Activated CD8-positive, alpha-beta T cell treated with anti-CD3 and anti-CD28 coated beads, Interleukin-2, amount 10 ng/mL, durations not matched to agents 7 days and 5 days (primary cell): ENCODE measurements around the gene CLEC11A. TPM values are rescaled to one million over a fixed set of nuclear protein-coding genes. Genes with fewer than 3 reads are reported as not detected.

Source experiments
- ATAC-seq: fragments of 150-1000 bp; cut with Tn5 transposase; one replicate; pipeline ENCODE4 v1.10.0; 2021; ENCODE audit warnings: moderate library complexity
- CTCF ChIA-PET: fragments of 350-600 bp; sonication (Branson Sonifier 250); formaldehyde crosslinking; loops from one replicate; lab custom pipeline; 2021; ENCODE audit warnings: antibody characterized with exemption; lab: Charles Lee
- POLR2A ChIA-PET: fragments of 350-600 bp; sonication (Branson Sonifier 250); formaldehyde crosslinking; loops from one replicate; lab custom pipeline; 2021; ENCODE audit warnings: antibody characterized with exemption; lab: Charles Lee
- DNase-seq: peaks from one replicate; pipeline ENCODE4 v3.0.0-alpha.2; 2020
- H3K27ac Mint-ChIP-seq: one replicate; pipeline ENCODE4 v1.8.0; 2021; ENCODE audit warnings: mild to moderate bottlenecking, mixed read lengths
- H3K27me3 Mint-ChIP-seq: one replicate; pipeline ENCODE4 v1.8.0; 2021; ENCODE audit warnings: low read depth, mixed read lengths
- H3K36me3 Mint-ChIP-seq: one replicate; pipeline ENCODE4 v1.8.0; 2021; ENCODE audit warnings: low read depth, mixed read lengths
- H3K4me1 Mint-ChIP-seq: one replicate; pipeline ENCODE4 v1.8.0; 2021; ENCODE audit warnings: low read depth, mixed read lengths
- H3K4me3 Mint-ChIP-seq: one replicate; pipeline ENCODE4 v1.8.0; 2021; ENCODE audit warnings: mild to moderate bottlenecking, mixed read lengths
- H3K9me3 Mint-ChIP-seq: one replicate; pipeline ENCODE4 v1.8.0; 2022; ENCODE audit warnings: mixed read lengths; ENCODE audit not compliant: insufficient read depth
- total RNA-seq, 2 experiments: library from RNA; stranded (reverse); gene quantifications; one replicate each; pipeline ENCODE4 v1.2.3, GENCODE V29; 2021

CLEC11A gene
- total RNA-seq, 2 experiments from 2014 or later = 1.4 to 2.3 TPM

GRCh38 chr19:50708179-50708879 lies 14.8 kb upstream of the CLEC11A start:
- Mint-ChIP-seq H3K9me3 (no peaks in the 10 kb centered on the region), H3K4me1 (peaks cover 15% of the 10 kb centered on the region), H3K27me3 (peaks cover 22% of the 10 kb centered on the region), H3K4me3 (no peak overlapping the region), H3K27ac (no peak overlapping the region), H3K36me3 (no peaks in the 10 kb centered on the region)
- ATAC-seq = no peak
- no peak for DNase-seq
- POLR2A ChIA-PET = no interaction called here
- CTCF ChIA-PET = no interaction called here

DNA sequence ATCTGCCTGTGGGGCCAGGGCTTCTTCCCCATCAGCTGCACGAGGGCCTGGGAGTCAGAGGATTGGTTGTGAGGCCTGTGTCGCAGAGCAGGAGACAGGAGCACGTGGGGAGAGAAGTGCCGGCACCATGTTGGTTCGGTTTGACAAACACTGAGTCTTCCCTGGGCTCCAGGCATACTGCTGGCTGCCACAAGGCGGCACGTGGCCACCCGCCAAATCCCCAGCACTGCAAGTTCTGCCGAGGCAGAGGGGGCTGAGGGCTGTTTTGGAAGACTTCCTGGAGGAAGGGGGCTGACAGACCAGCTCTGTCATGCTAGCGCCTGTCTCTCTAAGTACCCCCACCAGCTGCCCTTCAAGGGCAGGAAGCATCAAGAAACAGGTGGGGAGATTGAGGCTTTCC lies 13.1 kb upstream of the CLEC11A start:
- POLR2A ChIA-PET = interaction anchor here (0.7 kb wide), 1 partner anchor 17 kb away, joined by 3 read pairs; no protein-coding TSS in a partner anchor
- no peaks in the 10 kb centered on the region for H3K36me3 Mint-ChIP-seq
- DNase-seq = no peak
- ATAC-seq = no peak
- H3K27me3 Mint-ChIP-seq = peaks cover 24% of the 10 kb centered on the region
- no peak overlapping the region for H3K27ac Mint-ChIP-seq
- peaks cover 18% of the 10 kb centered on the region for H3K4me1 Mint-ChIP-seq
- CTCF ChIA-PET = no interaction called here
- no peak overlapping the region for H3K4me3 Mint-ChIP-seq
- H3K9me3 Mint-ChIP-seq = no peaks in the 10 kb centered on the region

DNA sequence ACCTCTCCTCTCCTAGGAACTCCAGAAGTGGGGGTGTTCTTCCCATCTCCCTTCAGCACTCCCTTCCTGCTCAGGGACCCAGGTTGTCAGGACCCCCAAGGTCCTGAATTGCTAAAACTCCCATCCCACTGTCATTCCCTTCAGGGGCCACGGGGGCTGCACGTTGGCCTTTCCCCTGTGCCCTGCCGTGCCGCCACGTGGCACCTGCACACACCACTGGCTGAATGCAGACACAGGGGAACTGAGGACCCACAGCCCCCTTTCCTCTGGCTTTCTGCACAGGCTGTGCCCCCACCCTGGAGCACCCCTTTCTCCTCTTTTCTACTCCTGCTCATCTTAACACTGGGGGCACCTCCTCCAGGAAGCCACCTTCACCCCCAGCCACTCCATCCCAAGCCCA lies 12.6 kb upstream of the CLEC11A start:
- peaks cover 18% of the 10 kb centered on the region for H3K4me1 Mint-ChIP-seq
- peak overlapping the region; percentile 39 for H3K27ac Mint-ChIP-seq
- ChIA-PET CTCF (no interaction called here), POLR2A (no interaction called here)
- H3K36me3 Mint-ChIP-seq = no peaks in the 10 kb centered on the region
- ATAC-seq (no peak), DNase-seq (no peak)
- no peak overlapping the region for H3K4me3 Mint-ChIP-seq
- no peaks in the 10 kb centered on the region for H3K9me3 Mint-ChIP-seq
- H3K27me3 Mint-ChIP-seq = peaks cover 25% of the 10 kb centered on the region

DNA sequence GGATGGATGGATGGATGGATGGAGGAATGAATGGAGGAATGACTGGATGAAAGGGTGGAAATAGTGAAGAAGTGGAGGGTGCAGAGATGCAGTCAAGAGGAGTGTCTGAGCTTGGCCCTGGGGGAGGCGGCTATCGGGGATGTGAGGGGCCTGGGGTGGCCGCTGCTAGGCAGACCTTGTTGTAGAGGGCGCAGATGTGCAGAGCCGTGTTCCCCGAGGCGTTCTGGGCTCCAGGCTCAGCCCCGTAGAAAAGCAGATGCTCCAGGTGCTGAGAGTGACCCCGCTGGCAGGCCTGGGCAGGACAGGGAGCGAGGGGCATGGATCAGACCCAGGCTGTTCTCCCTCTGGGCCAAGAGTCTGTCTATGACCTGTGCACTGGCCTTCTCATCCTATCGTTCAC lies 12.0 kb upstream of the CLEC11A start:
- no peak for DNase-seq
- H3K36me3 Mint-ChIP-seq = no peaks in the 10 kb centered on the region
- CTCF ChIA-PET = no interaction called here
- peaks cover 27% of the 10 kb centered on the region for H3K27me3 Mint-ChIP-seq
- POLR2A ChIA-PET = no interaction called here
- peaks cover 18% of the 10 kb centered on the region for H3K4me1 Mint-ChIP-seq
- H3K4me3 Mint-ChIP-seq = no peak overlapping the region
- no peaks in the 10 kb centered on the region for H3K9me3 Mint-ChIP-seq
- H3K27ac Mint-ChIP-seq = no peak overlapping the region
- no peak for ATAC-seq

GRCh38 chr19:50711805-50712204 lies 11.4 kb upstream of the CLEC11A start:
- ATAC-seq (no peak), DNase-seq (no peak)
- Mint-ChIP-seq H3K4me3 (no peak overlapping the region), H3K27me3 (peaks cover 27% of the 10 kb centered on the region), H3K27ac (no peak overlapping the region), H3K4me1 (peaks cover 18% of the 10 kb centered on the region), H3K9me3 (no peaks in the 10 kb centered on the region), H3K36me3 (no peaks in the 10 kb centered on the region)
- POLR2A ChIA-PET = no interaction called here
- CTCF ChIA-PET = no interaction called here

GRCh38 chr19:50712833-50713232 lies 10.3 kb upstream of the CLEC11A start:
- Mint-ChIP-seq H3K9me3 (no peaks in the 10 kb centered on the region), H3K4me3 (no peak overlapping the region), H3K36me3 (no peaks in the 10 kb centered on the region), H3K27me3 (peaks cover 34% of the 10 kb centered on the region), H3K27ac (peak overlapping the region; percentile 44), H3K4me1 (peaks cover 22% of the 10 kb centered on the region)
- DNase-seq = peak; percentile 32
- peak; percentile 47 for ATAC-seq
- POLR2A ChIA-PET = no interaction called here
- CTCF ChIA-PET = no interaction called here

- ChIA-PET CTCF (interaction anchor here (0.6 to 1.4 kb wide), 3 partner anchors 11 to 208 kb away, joined by 3 read pairs; no protein-coding TSS in a partner anchor), POLR2A (no interaction called here)
- ATAC-seq = no peak
- Mint-ChIP-seq H3K27me3 (peaks cover 35% of the 10 kb centered on the region), H3K27ac (no peak overlapping the region), H3K36me3 (no peaks in the 10 kb centered on the region), H3K4me1 (peaks cover 22% of the 10 kb centered on the region), H3K9me3 (no peaks in the 10 kb centered on the region), H3K4me3 (no peak overlapping the region)
- DNase-seq = no peak
Observed at GRCh38 chr19:50713556-50714236, 9.5 kb upstream of the CLEC11A start.

GRCh38 chr19:50716178-50717025 lies 6.8 kb upstream of the CLEC11A start:
- Mint-ChIP-seq H3K4me1 (peaks cover 23% of the 10 kb centered on the region), H3K9me3 (no peaks in the 10 kb centered on the region), H3K27ac (no peak overlapping the region), H3K4me3 (no peak overlapping the region), H3K27me3 (peaks cover 45% of the 10 kb centered on the region), H3K36me3 (no peaks in the 10 kb centered on the region)
- ChIA-PET CTCF (interaction anchor here (0.6 to 0.8 kb wide), 2 partner anchors 9 to 11 kb away, joined by 3 read pairs; no protein-coding TSS in a partner anchor), POLR2A (no interaction called here)
- ATAC-seq = no peak
- DNase-seq = no peak

DNA sequence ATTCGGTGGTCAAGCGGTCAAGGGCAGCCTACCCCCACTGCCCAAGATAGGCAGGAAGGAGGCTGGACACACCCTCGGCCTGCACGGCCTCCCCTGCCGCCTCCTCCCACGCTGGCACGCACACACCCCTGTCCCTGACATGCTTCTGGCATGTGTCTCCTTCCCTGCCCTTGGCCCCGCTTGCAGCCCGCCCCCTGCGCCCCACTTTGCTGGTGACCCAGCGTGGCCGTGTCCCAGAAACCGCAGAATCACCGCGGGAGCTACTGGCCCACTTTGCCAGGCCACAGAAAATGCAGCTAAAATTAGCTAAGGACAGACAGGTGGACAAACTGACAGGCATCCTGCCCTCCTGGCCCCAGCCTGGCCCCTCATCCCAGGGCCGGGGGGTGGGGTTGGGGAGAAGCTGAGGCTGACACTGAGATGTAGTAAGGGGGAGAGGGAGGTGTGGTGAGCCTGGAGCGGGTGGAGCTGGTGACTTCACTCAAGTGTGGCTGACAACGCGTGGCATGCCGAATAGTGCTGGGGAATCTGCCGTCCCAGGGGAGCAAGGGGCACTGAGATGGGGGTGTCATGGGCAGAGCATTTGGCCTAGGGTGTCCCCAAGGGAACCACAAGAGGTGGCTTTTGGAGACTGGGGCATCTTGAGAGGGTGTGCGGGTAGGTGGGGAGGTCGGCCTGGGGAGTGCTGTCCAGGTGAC lies 6.0 kb upstream of the CLEC11A start:
- POLR2A ChIA-PET = no interaction called here
- Mint-ChIP-seq H3K36me3 (no peaks in the 10 kb centered on the region), H3K9me3 (no peaks in the 10 kb centered on the region), H3K27ac (no peak overlapping the region), H3K4me3 (no peak overlapping the region), H3K27me3 (peaks cover 52% of the 10 kb centered on the region), H3K4me1 (peaks cover 23% of the 10 kb centered on the region)
- CTCF ChIA-PET = no interaction called here
- ATAC-seq = no peak
- no peak for DNase-seq

DNA sequence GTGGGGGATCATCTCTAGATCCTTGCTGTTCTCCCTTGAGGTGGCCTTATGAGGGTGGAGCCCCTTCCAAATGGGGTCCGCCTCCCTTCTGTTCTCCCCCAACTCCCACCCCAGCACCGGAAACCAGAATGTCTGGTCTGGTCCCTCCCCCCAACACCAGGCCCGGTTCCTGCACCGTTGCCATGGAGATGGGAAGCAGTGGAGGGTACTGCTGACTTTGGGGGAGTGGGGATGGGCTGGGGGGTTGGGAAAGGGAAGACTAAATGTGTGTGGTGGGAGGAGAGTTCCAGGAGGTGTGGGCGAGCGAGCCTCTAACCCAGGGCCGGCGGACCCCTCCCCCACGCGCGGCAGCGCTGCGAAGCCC lies 5.3 kb upstream of the CLEC11A start:
- peaks cover 18% of the 10 kb centered on the region for H3K4me1 Mint-ChIP-seq
- ATAC-seq = no peak
- H3K9me3 Mint-ChIP-seq = no peaks in the 10 kb centered on the region
- CTCF ChIA-PET = no interaction called here
- peaks cover 57% of the 10 kb centered on the region for H3K27me3 Mint-ChIP-seq
- H3K27ac Mint-ChIP-seq = no peak overlapping the region
- POLR2A ChIA-PET = no interaction called here
- H3K4me3 Mint-ChIP-seq = no peak overlapping the region
- DNase-seq = no peak
- H3K36me3 Mint-ChIP-seq = no peaks in the 10 kb centered on the region

GRCh38 chr19:50718255-50719118 lies 4.7 kb upstream of the CLEC11A start:
- CTCF ChIA-PET = interaction anchor here (0.6 kb wide), 1 partner anchor 48 kb away, joined by 3 read pairs; no protein-coding TSS in a partner anchor
- DNase-seq = no peak

More at GRCh38 chr19:50718255-50719118, 4.7 kb upstream of the CLEC11A start:
- peaks cover 55% of the 10 kb centered on the region for H3K27me3 Mint-ChIP-seq
- H3K36me3 Mint-ChIP-seq = no peaks in the 10 kb centered on the region
- H3K9me3 Mint-ChIP-seq = no peaks in the 10 kb centered on the region
- peaks cover 12% of the 10 kb centered on the region for H3K4me1 Mint-ChIP-seq
- no peak overlapping the region for H3K4me3 Mint-ChIP-seq
- POLR2A ChIA-PET = no interaction called here
- ATAC-seq = no peak
- no peak overlapping the region for H3K27ac Mint-ChIP-seq
